Transverse colon (tissue), 4 donors: Measurements from ENCODE around the gene SLC7A8. TPM values are rescaled to one million over a fixed set of nuclear protein-coding genes. Genes with fewer than 3 reads are reported as not detected.
A peak's percentile ranks its signal among the peaks of the same experiment; 100 is the strongest.

ENCODE experiments used
- DNase-seq: peaks from one replicate; pipeline ENCODE4 v3.0.0-alpha.2; 2019
- H3K27ac ChIP-seq, 4 donors: fragments of 200-600 bp; sonication (generic); 2 replicates each; pipeline ENCODE4 v1.5.1; 2016 to 2018; ENCODE audit warnings: inconsistent platforms in 4 of 4
- H3K27me3 ChIP-seq: fragments of 200-600 bp; sonication (generic); 2 replicates; pipeline ENCODE4 v1.5.1; 2017; ENCODE audit warnings: inconsistent platforms
- H3K36me3 ChIP-seq, 4 donors: fragments of 200-600 bp; sonication (generic); 2 replicates each; pipeline ENCODE4 v1.5.1; 2017 to 2019; ENCODE audit warnings: inconsistent platforms in 4 of 4
- H3K4me1 ChIP-seq, 4 donors: fragments of 200-600 bp; sonication (generic); 2 replicates each; pipeline ENCODE4 v1.5.1; 2017 to 2020; ENCODE audit warnings: inconsistent platforms in 4 of 4
- H3K4me3 ChIP-seq, 4 donors: fragments of 200-600 bp; sonication (generic); 1 replicate in 1 of 4; 2 replicates in 3 of 4; pipeline versions ENCODE4 v1.5.1 to v1.6.1; 2017 to 2019; ENCODE audit warnings: inconsistent platforms in 4 of 4
- H3K9me3 ChIP-seq, 2 donors: fragments of 200-600 bp; sonication (generic); 2 replicates each; pipeline ENCODE4 v1.5.1; 2017 to 2019; ENCODE audit warnings: inconsistent platforms in 2 of 2
- CTCF ChIP-seq, 5 experiments: fragments of 200-600 bp in 3 of 5; fragments of 450-650 bp in 2 of 5; sonication (generic) in 3 of 5; IDR thresholded peaks; 1 replicate in 2 of 5; 2 replicates in 3 of 5; pipeline ENCODE4 v1.5.1; 2016 to 2017; ENCODE audit warnings: antibody characterized with exemption in 5 of 5, inconsistent platforms in 3 of 5, mild to moderate bottlenecking in 2 of 5, moderate library complexity in 1 of 5
- EP300 ChIP-seq: sonication (generic); formaldehyde crosslinking; IDR thresholded peaks from one replicate; pipeline ENCODE4 v1.6.1; 2017; ENCODE audit warnings: antibody characterized with exemption, low read depth
- POLR2A ChIP-seq: fragments of 450-650 bp; IDR thresholded peaks from one replicate; pipeline ENCODE4 v1.6.1; 2016; ENCODE audit warnings: antibody characterized with exemption, mild to moderate bottlenecking, moderate library complexity
- POLR2AphosphoS5 ChIP-seq, 3 donors: sonication (generic); formaldehyde crosslinking; IDR thresholded peaks; one replicate each; pipeline ENCODE4 v1.6.1; 2016; ENCODE audit warnings: antibody characterized with exemption in 3 of 3
- WGBS, 2 donors: methylation state at CpG; one replicate each; pipeline ENCODE4 v1.1.5; 2018; ENCODE audit warnings: low coverage in 1 of 2; 5-methylcytosine and 5-hydroxymethylcytosine counted together
- in situ Hi-C, 4 donors: fragments of 200-750 bp; cut with MboI; loops; one replicate each; pipeline versions ENCODE4 v1.15.0 to v1.15.1; 2017; ENCODE audit warnings: low sequenced_read_pairs in 3 of 4, low pct_ligation_motif_present in 1 of 4, low pct_unique_long_range_greater_than_20kb in 1 of 4
- intact Hi-C: fragments of 100-400 bp; cut with DNase I; formaldehyde crosslinking; loops from one replicate; pipeline ENCODE4 v1.15.1; 2023; ENCODE audit warnings: low total_unique reads
- total RNA-seq, 4 donors: library from RNA; depleted of rRNA; stranded (reverse); fragments of >200 nt; gene quantifications; one replicate each; pipeline ENCODE4 v1.1.0, GENCODE V29; 2016

The SLC7A8 gene
- total RNA-seq, 4 donors from 2014 or later, result 5.2 to 29.1 (median 14.2) TPM

GRCh38 chr14:23125011-23125410 lies 58.4 kb downstream of the SLC7A8 start:
- TF ChIP-seq POLR2A, result no peak
- TF ChIP-seq EP300, result no peak
- TF ChIP-seq POLR2AphosphoS5 (IDR thresholded peaks at IDR 0.05), result no peak
- TF ChIP-seq CTCF (IDR thresholded peaks at IDR 0.05), result no peak
- no peak overlapping the region for H3K27ac ChIP-seq
- no peak overlapping the region for H3K4me3 ChIP-seq
- in situ Hi-C loops, result no loop called here
- no peak for DNase-seq
- no peaks in the 10 kb centered on the region for H3K9me3 ChIP-seq
- 37 to 63% methylated on average over 3 of the region's 3 CpGs for WGBS, 2 donors
- H3K27me3 ChIP-seq, result no peaks in the 10 kb centered on the region
- intact Hi-C loops, result no loop called here
- no peaks in the 10 kb centered on the region for H3K36me3 ChIP-seq
- peaks cover 0 to 15% (median 5%) of the 10 kb centered on the region in 4 donors for H3K4me1 ChIP-seq

GRCh38 chr14:23124337-23124954 lies 59.0 kb downstream of the SLC7A8 start:
- no peak overlapping the region for H3K4me3 ChIP-seq
- no peak overlapping the region for H3K27ac ChIP-seq
- intact Hi-C loops, result no loop called here
- peaks cover 0 to 20% (median 5%) of the 10 kb centered on the region in 4 donors for H3K4me1 ChIP-seq
- in situ Hi-C loops, result loop anchor here (5.0 to 25.0 kb wide), 3 partner anchors 58 to 163 kb away; partner anchors contain the start of genes HOMEZ (in 3 of the 4) and SLC7A8 (in 1 of the 4)
- TF ChIP-seq POLR2A (no peak), CTCF (IDR thresholded peaks at IDR 0.05) (no peak), EP300 (no peak), POLR2AphosphoS5 (IDR thresholded peaks at IDR 0.05) (no peak)
- WGBS, 2 donors, result 91% methylated on average over 13 of the region's 13 CpGs; no CpG with 5 or more reads in 1 of the 2 donors
- H3K27me3 ChIP-seq, result no peaks in the 10 kb centered on the region
- H3K9me3 ChIP-seq, result no peaks in the 10 kb centered on the region
- no peaks in the 10 kb centered on the region for H3K36me3 ChIP-seq
- no peak for DNase-seq

- in situ Hi-C loops, result loop anchor here (5.0 to 25.0 kb wide), 3 partner anchors 59 to 164 kb away; partner anchors contain the start of genes HOMEZ (in 3 of the 4) and SLC7A8 (in 1 of the 4)
- TF ChIP-seq CTCF (IDR thresholded peaks at IDR 0.05) (no peak), EP300 (no peak), POLR2A (no peak), POLR2AphosphoS5 (IDR thresholded peaks at IDR 0.05) (peak in 2 of 3 donors; percentile 21 to 23)
- DNase-seq, result peak; percentile 90
- intact Hi-C loops, result no loop called here
- no peaks in the 10 kb centered on the region for H3K27me3 ChIP-seq
- 48 to 61% methylated on average over 4 to 8 of the region's 8 CpGs for WGBS, 2 donors
- no peak overlapping the region for H3K4me3 ChIP-seq
- H3K36me3 ChIP-seq, result no peaks in the 10 kb centered on the region
- no peak overlapping the region for H3K27ac ChIP-seq
- H3K4me1 ChIP-seq, result peaks cover 0 to 20% (median 5%) of the 10 kb centered on the region in 4 donors
- H3K9me3 ChIP-seq, result no peaks in the 10 kb centered on the region
Observed at GRCh38 chr14:23123419-23123818, 60.0 kb downstream of the SLC7A8 start.

- H3K4me3 ChIP-seq, result no peak overlapping the region
- no peak for DNase-seq
- H3K4me1 ChIP-seq, result peaks cover 0 to 20% (median 5%) of the 10 kb centered on the region in 4 donors
- intact Hi-C loops (no loop called here), in situ Hi-C loops (loop anchor here (5.0 to 25.0 kb wide), 3 partner anchors 60 to 165 kb away; partner anchors contain the start of genes HOMEZ (in 3 of the 4) and SLC7A8 (in 1 of the 4))
- H3K27me3 ChIP-seq, result no peaks in the 10 kb centered on the region
- H3K9me3 ChIP-seq, result no peaks in the 10 kb centered on the region
- TF ChIP-seq CTCF (IDR thresholded peaks at IDR 0.05) (no peak), POLR2AphosphoS5 (IDR thresholded peaks at IDR 0.05) (no peak), EP300 (no peak), POLR2A (no peak)
- WGBS, 2 donors, result 92 to 100% methylated on average over 1 to 6 of the region's 6 CpGs
- no peak overlapping the region for H3K27ac ChIP-seq
- H3K36me3 ChIP-seq, result no peaks in the 10 kb centered on the region
Observed at GRCh38 chr14:23122086-23122485, 61.4 kb downstream of the SLC7A8 start.
